HG03342 (cell line): Measurements from ENCODE around the gene KIAA1328.

ENCODE experiments used
- ATAC-seq: cut with Tn5 transposase; IDR thresholded peaks from one replicate; pipeline ENCODE4 v1.9.1; 2021; ENCODE audit warnings: mild to moderate bottlenecking, moderate library complexity; ENCODE audit not compliant: unreplicated experiment

Gene KIAA1328

DNA sequence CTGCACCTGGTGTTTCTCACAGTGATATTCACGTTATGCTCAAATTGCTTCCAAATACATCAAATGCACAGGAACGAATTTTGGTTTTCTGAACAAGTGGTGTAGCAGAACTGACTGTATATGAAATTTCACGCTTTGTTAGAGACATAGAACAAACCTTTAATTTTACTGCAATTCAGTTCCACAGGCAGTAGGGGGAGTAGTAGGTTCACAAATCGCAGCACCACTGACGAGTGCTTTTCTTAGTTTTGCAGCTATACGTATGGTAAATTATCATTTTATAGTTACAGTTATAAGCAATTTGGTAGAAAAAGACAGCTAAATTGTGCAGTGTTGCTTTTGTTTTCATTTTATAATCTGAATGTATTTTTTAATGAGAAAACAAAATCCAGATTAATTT is 113.3 kb downstream of the KIAA1328 start:
- peak; percentile 71 for ATAC-seq

DNA sequence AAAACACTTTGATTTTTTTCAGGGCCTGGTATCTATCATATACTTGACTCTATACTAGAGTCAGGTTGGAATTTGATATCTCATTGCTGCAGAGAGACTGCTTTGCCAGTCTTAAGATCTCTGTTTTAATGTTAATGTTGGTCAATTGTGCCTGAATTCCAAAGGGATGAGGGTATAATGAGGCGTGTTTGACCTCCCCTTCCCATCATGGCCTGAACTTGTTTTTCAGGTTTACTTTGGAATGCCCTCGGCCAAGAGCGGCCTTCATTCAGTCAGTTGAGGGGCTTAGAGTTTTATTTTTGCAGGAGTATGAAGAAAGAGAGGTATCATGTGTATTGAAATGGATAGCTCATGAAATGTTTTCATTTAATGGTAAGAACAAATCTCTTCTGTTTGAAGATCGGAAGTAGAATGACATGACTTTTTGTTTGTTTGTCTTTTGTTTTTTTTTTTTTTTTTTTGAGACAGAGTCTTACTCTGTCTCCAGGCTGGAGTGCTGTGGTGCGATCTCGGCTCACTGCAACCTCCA is 119.0 kb downstream of the KIAA1328 start:
- ATAC-seq: no peak

DNA sequence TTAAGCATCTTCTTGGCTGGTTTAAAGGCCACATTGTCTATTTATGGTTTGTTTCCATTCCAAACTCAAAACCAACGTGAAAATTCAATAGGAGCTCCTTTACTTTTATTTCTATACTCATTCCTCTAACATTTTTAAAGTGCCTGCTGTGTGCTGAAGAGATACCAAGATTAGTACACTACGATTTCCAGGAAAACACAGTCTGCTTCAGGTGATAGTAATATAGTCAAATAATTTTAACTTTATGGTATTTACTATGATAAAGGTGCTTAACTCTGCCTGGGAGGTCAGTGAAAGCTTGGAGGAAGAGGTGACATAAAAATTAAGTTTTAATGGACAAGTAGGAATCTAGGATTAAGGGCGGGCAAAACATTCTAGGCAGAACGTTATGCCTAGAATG is 121.4 kb downstream of the KIAA1328 start:
- ATAC-seq: no peak

DNA sequence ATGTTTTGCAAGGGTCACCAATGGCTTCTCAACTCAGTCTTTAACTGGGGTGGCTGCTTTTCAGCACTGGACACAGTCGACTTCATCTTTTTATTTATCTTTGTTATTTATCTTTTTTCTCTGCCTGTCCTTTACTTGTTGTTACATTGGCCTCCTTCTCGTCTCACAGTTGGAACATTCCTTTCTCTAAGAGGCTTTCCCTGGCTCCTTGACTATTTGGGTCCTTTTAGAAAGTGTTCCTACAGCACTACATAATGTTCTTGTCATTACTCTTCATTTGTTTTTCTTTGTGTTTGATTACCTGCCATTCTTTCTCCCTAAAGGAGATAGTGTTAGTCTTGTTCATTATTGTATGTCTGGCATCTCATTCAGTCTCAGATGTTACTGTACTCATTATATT is 122.0 kb downstream of the KIAA1328 start:
- no peak for ATAC-seq

DNA sequence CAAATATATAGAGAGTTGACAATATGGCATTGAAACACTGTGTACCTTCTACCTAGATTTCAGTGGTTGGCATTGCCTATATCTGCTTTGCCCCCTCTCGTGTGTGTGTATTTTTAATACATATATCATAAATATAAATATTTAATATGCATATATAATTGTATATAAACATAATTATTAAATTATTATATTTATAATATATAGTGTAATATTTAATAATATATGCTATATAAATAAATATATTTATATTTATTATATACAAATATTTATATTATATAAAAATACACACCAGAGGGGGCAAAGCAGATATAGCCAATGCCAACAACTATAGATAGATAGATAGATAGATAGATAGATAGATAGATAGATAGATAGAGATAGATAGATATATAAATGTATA is 124.1 kb downstream of the KIAA1328 start:
- ATAC-seq: no peak

DNA sequence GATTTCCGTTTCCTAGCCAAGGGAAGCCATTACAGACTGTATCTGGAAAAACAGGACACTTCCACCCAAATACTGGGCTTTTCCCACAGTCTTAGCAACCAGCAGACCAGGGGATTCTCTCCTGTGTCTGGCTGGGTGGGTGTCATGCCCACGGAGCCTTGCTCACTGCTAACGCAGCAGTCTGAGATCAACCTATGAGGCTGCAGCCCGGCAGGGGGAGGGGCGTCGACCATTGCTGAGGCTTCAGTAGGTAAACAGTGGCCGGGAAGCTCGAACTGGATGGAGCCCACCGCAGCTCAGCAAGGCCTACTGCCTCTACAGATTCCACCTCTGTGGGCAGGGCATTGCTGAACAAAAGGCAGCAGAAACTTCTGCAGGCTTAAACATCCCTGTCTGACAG is 131.1 kb downstream of the KIAA1328 start:
- no peak for ATAC-seq

DNA sequence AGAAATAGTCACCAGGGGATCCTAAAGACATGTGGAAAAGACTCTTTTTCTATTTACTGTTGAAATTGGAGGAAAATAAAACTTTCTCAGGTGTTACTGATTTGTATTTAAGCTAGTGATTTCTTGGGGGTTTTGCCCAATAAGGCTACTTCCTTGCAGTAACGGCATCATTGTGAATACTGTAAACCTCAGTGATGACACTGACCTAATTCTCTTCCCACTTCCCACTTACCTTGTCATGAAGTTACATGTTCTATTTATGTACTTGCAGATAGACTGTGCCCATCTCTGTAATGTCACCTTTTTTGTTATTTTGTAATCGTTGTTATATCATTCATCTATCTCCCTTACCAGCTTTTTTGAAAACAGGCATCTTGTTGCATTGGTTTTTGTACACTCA is 134.5 kb downstream of the KIAA1328 start:
- no peak for ATAC-seq

DNA sequence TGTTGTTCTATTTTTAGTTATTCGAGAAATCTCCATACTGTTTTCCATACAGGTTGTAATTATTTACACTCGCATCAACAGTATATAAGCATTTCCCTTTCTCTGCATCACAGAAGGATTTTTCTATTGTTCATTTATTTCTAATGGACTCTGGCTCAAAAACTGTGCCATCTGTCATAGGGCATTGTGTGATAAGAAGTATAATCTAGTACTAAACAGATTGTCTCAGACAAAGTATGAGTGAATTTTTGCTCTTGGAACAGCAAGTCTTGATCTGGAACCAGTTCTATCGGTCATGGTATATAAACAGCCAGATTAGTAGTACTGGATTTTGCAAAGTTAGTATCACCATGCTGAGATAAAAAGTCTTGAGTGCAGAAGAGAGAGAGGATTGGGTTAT is 145.8 kb downstream of the KIAA1328 start:
- ATAC-seq: no peak

DNA sequence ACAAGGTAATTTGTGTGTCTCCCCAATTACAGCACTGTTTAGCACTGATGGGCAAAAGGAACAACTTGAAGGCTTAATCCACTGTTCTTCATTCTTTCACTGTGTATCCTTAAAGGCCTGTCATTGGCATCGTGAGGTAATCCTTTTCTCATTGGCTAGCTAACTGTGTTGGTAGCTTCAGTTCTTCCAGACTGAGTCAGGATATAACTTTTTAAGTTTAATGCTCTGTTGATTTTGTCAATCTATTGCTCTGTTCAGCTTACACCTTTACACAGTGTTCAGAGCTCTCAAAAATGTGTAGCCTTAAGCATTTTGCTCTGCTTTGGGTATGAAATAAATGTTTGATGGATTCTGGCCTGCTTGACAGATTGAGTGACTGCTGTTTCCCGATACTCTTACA is 148.2 kb downstream of the KIAA1328 start:
- ATAC-seq: no peak

DNA sequence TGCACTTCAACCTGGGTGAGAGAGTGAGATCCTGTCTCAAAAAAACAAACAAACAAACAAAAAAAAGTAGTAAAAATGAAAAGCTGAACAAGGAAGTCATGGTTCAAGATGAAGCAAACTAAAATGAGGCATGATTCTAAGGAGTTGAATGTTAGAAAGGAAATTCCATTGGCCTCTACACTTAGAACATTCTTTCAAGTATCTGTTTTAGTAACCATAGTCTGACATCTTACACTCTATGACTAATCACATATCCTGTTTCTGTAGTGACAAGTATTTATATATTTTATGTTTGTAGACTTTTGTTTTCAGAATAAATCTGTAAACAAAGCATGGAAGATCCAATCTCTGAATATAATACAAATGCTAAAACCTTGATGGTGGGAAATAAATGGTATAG is 164.1 kb downstream of the KIAA1328 start:
- no peak for ATAC-seq

DNA sequence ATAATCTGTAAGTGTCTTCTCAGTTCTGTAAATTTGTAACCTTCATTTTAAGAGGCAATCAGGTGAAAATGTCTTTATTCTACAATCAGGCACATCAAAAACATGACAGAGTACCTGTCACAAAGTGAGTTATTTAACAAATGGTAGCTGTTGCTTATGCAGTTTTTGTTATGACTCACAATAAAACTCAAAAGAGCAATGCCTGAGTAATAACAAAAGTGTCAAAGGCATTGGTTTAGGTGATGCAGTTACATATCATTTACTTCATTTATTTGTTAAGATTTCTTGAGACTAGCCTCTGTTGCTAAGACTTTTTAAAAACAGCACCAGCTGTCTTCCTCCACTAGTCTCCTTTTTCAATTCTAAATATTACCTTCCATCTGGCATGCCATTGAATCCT is 177.8 kb downstream of the KIAA1328 start:
- ATAC-seq: peak; percentile 73

DNA sequence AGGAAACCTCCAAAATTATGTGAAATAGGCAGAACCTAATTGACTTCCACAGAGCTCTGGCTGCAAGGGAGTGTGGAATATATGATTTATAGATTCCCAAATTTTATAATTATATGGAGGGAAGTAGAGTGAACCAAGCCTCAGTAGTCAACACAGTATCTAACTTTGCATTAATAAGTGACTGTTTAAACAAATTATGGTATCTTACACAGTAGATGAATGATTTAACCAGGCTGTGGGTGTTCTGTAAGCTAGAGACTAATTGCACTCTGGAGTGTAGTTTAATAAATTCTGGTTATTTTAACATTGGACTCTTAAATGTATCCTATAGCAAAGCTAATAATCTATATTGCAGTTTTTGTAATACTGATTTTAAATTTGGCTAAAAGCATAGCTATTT is 183.5 kb downstream of the KIAA1328 start:
- ATAC-seq: no peak

DNA sequence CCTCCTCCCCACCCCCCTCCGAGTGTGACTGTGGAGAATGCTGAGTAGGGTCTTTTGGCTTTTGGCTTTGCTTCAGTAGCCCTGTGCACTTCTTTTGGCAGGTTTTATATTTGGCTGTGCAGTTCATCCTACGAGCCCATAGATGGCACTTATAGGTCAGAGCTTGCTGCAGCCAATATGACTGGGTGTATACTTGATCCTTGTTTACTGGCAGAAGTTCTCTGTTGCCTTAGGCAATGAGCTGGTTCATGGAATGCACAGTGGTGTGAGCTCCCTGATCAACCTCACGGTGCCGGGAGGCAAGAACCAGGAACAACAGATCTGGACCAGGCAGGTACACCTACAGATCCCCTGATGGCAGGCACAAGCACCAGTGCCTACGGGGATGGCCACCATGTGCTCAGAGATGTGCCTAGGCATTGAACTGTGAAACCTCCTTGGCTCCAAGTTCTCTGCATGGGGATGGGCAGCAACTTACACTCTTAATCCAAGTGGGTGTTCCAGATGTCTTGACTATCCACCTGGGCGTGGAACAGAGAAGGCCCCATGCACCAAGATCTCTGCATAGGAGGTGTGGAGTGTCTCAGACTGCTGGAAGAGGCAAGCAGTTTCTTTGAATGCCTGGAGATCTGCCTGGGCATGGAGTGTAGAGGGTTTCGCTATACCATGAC is 190.4 kb downstream of the KIAA1328 start:
- no peak for ATAC-seq

DNA sequence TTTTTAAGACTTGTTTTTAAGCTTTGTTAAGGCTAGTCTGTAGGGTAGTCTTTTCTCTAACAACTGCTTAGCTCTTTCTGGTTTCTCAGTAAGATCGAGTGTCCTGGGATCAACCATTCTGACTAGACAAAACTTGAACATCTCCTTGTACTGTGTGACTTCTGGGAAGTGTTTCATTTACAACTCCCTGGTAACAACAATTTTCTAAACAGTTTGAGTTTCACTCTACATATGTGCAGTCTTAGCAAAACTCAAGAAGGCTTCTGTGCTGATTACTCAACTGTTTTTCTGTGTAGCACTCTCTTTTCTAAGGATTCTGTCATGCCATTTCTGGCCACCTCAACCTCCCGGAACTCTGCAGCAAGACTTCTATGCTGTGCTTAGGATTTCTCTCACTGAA is 204.5 kb downstream of the KIAA1328 start:
- no peak for ATAC-seq

DNA sequence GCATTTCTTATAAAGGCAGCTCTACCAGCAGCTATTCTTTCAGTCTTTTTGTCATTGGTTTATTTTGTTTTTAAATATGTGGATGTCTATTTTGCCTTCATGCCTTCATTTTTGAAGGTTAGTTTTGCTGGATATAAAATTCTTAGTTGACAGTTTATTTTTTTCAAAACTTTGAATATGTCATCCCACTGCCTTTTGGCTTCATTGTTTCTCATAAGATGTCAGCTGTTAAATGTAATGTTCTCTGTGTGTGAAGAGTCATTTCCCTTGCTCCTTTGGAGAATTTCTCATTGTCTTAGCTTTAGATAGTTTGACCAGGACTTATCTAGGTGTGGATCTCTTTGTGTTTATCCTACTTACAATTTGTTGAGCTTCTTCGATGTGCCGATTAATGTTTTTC is 213.5 kb downstream of the KIAA1328 start:
- no peak for ATAC-seq

DNA sequence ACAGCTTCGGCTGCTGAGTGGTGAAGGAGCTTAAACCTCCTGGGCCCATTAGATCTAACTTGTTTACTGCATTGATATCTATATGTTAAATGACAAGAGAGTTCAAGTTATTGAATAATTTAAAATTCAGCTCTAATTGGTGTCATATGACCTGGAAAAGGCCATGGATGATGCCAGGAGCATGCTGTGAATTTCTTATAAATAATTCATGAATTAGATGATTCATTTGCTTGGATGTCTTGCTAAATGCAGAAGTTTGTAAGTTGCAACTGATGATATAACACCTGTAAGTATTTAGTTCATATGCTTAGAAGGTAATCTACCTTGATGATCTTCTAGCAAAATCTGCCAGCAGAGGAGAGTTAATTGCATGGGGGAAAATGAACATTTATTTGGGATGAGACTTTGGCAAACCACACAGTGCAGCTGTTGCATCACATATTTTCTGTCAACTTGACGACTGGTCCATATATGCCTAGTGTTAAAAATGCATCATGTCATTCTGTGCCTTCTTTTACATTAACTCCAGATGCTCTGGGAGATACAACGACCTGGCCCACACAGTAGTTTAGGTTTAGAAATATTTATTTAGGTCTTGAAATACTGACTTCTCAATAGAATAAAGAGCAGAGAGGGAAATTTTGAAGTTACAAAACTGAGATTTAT is 226.3 kb downstream of the KIAA1328 start:
- ATAC-seq: no peak

DNA sequence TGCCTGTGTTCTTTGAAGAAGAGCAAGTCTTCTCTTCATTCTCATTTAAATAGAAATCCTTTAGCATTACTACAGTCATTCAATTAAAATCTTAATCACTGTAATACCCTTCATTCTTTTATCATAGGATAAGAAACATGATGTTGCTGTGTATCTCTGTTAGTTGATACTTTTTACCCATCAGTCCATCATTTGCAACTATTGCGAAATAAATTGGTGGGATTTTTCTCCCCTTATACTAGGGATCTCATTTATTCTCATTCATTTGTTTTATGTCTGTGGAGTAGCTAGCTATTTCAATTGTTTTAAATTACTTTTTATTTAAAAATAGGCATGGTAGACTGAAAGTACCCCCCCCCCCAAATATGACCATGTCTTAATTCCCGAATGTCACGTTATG is 235.3 kb downstream of the KIAA1328 start:
- no peak for ATAC-seq

DNA sequence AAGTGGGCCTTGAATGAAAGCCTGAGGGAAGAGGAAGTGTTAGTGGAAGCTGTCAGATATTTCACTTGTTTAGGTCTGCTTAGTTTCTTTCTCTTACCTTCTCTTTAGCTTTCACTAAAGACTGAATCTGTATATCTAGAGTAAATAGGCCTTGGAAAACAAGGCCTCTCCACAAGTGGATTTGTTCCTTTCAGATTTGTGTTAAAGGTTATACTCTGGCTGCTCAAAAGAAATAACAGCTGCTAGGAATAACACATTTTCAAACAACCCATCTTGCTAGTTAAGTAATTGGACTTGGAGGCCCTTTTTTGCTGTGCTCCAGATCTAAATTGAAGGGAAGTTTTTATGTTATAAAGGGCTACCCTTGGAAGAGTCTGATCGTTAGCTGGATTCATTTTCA is 236.3 kb downstream of the KIAA1328 start:
- no peak for ATAC-seq

DNA sequence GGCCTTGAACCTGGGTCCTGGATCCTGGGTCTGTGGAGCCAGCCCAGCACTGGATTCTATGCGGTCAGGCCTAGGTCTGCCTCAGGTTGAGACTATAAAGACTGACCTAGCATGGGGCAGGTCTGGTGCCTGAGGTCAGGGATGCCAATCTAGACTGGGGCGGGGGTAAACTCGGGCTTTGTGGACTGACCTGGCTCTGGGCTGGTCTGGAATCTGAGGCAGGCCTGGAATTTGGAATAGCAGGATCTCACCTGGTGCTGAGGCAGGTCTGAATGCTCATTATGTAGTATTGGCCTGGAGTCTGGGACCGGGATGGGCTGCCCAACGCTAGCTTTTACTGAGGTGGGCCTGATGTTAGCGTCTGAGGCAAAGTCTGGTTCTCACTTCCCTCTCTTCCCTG is 256.0 kb downstream of the KIAA1328 start:
- no peak for ATAC-seq

DNA sequence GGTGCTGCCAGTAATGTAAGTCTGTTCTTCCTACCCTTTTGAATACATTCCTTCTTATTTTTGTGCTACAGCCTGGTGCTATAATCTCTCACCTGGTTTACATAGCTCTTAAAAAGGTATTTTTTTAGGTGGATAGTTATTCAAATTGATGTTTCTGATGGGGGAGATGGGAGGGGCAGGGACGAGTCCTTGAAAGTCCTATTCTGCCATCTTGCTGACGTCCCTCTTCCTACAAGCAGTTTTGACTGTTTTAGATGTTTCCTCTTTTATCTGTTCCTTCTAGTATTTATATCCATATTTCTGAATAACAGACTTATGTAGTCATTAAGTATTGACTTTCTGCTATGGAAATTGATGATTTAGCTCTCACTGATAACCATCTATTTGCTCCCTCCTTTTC is 256.4 kb downstream of the KIAA1328 start:
- ATAC-seq: no peak

DNA sequence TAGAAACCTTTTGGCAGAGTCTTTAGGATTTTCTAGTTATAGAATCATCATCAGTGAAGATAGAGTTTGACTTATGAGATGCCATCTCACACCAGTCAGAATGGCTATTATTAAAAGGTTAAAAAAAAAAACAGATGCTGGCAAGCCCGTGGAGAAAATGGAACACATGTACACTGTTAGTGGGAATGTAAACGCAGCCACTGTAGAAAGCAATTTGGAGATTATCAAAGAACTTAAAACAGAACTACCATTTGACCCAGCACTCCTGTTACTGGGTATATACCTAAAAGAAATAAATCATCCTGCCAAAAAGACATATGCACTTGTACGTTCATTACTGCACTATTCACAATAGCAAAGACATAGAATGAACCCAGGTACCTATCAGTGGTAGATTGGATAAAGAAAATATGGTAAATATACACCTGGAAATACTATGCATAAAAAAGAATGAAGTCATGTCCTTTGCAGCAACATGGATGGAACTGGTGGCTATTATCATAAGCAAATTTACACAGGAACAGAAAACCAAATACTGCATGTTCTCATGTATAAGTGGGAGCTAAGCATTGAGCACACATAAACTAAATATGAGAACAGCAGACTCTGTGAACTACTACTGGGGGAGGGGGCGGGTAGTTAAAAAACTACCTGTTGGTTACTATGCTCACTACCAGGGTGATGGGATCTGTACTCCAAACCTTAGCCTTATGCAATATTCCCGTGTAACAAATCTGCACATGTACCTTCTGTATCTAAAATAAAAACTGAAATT is 279.0 kb downstream of the KIAA1328 start:
- ATAC-seq: no peak

DNA sequence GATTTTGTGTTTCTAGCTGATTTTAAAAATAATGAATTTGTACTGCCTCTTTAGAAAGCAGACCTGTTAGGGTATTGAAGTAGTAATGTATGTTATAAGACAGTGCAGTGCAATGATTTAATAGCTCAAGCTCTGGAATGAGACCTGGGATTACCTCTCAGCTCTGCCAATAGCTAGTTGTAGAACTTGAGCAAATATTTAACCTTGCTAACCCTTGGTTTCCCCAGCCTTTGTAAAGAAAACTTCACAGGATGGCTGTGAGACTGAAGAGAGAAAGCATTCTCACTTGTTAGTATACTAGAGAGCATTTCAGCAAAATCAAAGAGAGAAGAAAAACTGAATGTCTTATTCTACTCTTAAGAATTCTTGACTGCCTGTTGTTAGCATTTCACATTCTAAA is 293.9 kb downstream of the KIAA1328 start:
- ATAC-seq: no peak
